Measurements from ENCODE around the gene BAIAP2L1. TPM values are rescaled to one million over a fixed set of nuclear protein-coding genes. Genes with fewer than 3 reads are reported as not detected.

The BAIAP2L1 gene
- total and polyA plus RNA-seq, 12 donors: 0.53 to 5.8 (median 1.8) TPM

DNA sequence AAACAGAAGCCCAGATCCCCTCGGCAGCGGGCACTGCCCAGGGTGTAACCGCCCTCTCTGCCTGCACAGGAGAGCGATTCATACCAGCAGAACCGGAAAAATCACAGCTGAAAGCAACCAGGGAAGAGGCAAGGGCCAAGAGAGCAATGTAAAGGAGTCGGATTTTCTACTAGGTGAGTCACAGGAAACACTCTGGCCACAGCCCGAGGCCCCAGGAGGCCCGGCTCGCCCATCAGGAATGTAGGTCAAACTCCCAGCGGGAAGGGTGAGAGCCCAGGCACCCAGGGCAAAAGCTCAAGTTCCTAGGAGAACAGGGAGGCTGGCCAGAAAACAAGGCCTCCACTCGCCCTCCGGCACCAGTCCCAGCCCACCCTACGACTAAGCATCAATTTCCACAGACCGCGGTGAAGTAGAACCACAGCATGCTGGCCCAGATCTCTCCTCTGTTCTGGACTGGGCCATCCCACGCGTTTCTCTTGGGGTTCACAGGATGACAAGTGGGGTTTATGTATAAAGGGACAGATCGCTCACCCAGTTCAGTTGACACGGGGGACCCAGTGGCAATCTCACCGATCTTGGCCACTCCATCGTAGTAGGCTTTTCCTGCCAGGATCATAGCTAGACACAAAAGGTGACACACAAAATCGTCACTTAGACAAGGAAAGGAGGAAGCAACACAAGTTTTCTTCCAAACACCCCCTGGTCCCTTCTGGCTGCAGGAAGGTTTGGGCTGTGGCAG lies 46.2 kb downstream of the BAIAP2L1 start:
- Histone ChIP-seq H3K4me1 (peaks cover 0 to 12% (median 0%) of the 10 kb centered on the region in 9 donors), H3K9me3 (peaks cover 0 to 5% (median 0%) of the 10 kb centered on the region in 11 donors), H3K4me3 (no peak overlapping the region), H3K27me3 (no peaks in the 10 kb centered on the region), H3K27ac (peak overlapping the region in 7 of 10 donors; percentile 2 to 52 (median 25)), H3K36me3 (no peaks in the 10 kb centered on the region)
- no peak for DNase-seq
- WGBS, 2 donors: 77 to 82% methylated on average over 22 of the region's 22 CpGs
- TF ChIP-seq, protein P1, sequence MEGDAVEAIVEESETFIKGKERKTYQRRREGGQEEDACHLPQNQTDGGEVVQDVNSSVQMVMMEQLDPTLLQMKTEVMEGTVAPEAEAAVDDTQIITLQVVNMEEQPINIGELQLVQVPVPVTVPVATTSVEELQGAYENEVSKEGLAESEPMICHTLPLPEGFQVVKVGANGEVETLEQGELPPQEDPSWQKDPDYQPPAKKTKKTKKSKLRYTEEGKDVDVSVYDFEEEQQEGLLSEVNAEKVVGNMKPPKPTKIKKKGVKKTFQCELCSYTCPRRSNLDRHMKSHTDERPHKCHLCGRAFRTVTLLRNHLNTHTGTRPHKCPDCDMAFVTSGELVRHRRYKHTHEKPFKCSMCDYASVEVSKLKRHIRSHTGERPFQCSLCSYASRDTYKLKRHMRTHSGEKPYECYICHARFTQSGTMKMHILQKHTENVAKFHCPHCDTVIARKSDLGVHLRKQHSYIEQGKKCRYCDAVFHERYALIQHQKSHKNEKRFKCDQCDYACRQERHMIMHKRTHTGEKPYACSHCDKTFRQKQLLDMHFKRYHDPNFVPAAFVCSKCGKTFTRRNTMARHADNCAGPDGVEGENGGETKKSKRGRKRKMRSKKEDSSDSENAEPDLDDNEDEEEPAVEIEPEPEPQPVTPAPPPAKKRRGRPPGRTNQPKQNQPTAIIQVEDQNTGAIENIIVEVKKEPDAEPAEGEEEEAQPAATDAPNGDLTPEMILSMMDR (IDR thresholded peaks at IDR 0.05): no peak
- intact Hi-C loops (cut with DNase I): no loop called here
- peak in 7 of 8 donors; percentile 34 to 79 (median 59) for ATAC-seq

DNA sequence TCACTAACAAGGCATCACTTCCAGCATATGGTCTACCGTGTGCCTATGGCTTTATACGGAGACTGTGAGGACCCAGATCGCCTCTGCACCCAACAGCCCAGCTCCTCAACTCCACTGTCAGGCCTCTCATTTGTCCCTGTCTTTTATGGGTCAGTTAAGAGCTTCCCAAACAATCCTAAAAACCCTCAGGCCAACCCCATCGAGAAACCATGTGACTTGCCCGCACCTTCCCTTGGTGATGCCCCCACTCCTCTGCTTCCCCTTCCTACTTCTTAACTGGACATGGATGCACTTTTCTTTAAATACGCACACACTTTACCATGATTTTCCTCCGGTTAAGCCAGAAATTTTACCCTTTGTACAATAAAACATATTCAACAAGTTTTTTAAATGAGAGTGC lies 46.8 kb downstream of the BAIAP2L1 start:
- DNase-seq (no peak), ATAC-seq (no peak)
- 91 to 95% methylated on average over 7 of the region's 7 CpGs for WGBS, 2 donors
- Histone ChIP-seq H3K4me1 (peaks cover 0 to 12% (median 0%) of the 10 kb centered on the region in 9 donors), H3K36me3 (no peaks in the 10 kb centered on the region), H3K9me3 (peaks cover 0 to 5% (median 0%) of the 10 kb centered on the region in 11 donors), H3K4me3 (no peak overlapping the region), H3K27ac (peak overlapping the region in 7 of 10 donors; percentile 2 to 52 (median 25)), H3K27me3 (no peaks in the 10 kb centered on the region)
- intact Hi-C loops (cut with DNase I): no loop called here
- TF ChIP-seq, protein P1 (IDR thresholded peaks at IDR 0.05): no peak

DNA sequence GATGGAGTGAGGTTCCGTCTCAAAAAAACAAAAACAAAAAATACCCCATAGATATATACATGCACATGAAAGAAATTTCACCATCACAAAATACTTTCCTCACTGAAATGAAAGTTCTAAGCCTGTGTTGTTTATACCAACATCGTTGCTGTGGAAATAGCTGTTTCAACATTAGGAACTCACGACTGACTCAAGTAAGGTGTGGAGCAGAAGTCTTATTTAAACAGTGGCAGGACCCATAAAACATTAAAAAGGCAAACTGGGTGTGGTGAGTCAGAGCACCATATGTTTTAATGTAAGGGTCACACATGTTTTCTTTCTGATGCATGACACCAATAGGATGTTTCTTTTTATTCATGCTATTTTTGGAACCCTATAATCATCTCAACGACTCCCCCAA lies 48.3 kb downstream of the BAIAP2L1 start:
- intact Hi-C loops (cut with DNase I): no loop called here
- H3K27me3 ChIP-seq: no peaks in the 10 kb centered on the region
- H3K4me1 ChIP-seq: peaks cover 0 to 12% (median 0%) of the 10 kb centered on the region in 9 donors
- no peaks in the 10 kb centered on the region for H3K36me3 ChIP-seq
- no peak overlapping the region for H3K4me3 ChIP-seq
- ATAC-seq (no peak), DNase-seq (no peak)
- TF ChIP-seq, protein P1 (IDR thresholded peaks at IDR 0.05): no peak
- H3K27ac ChIP-seq: no peak overlapping the region
- H3K9me3 ChIP-seq: peaks cover 0 to 5% (median 0%) of the 10 kb centered on the region in 11 donors
- 51 to 62% methylated on average over 4 of the region's 4 CpGs for WGBS, 2 donors

DNA sequence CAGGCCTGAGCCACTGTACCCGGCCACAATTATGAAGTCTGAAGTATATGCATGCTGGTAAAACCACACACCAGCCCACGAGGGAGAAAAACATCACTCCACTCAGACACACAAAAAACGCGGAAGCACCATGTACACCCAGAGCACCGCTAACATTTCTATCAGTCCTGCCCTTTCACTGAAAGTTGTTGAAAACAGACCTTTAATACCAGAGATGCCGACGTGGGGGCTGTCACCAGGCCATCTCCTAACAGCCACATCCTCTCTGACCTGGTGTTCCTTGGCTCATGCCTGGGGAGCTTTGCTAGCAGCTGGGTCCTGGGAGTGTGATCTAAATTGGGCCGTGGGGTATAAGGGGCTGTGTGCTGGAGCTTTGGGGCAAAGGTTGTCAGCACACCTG lies 49.8 kb downstream of the BAIAP2L1 start:
- Histone ChIP-seq H3K27ac (no peak overlapping the region), H3K27me3 (no peaks in the 10 kb centered on the region), H3K9me3 (peaks cover 0 to 5% (median 0%) of the 10 kb centered on the region in 11 donors), H3K4me3 (no peak overlapping the region), H3K4me1 (peaks cover 0 to 12% (median 0%) of the 10 kb centered on the region in 9 donors), H3K36me3 (no peaks in the 10 kb centered on the region)
- 69 to 75% methylated on average over 8 of the region's 8 CpGs for WGBS, 2 donors
- intact Hi-C loops (cut with DNase I): no loop called here
- ATAC-seq: no peak
- TF ChIP-seq, protein P1 (IDR thresholded peaks at IDR 0.05): no peak
- no peak for DNase-seq

All from heart right ventricle (tissue), 16 donors.